HepG2 (cell line): ENCODE data around the gene FNDC3B. TPM values are rescaled to one million over a fixed set of nuclear protein-coding genes. Genes with fewer than 3 reads are reported as not detected.
"Not testable (repeated sequence)": the region's sequence is repeated elsewhere in the genome, so short reads cannot be mapped to it uniquely, and the experiment has no call there.

Experiments used
- ATAC-seq: fragments of 200-7000 bp; cut with Tn5 transposase; 3 replicates; pipeline ENCODE4 v1.9.1; 2020; ENCODE audit warnings: mild to moderate bottlenecking, moderate library complexity
- BruUV-seq: library from RNA; stranded (reverse); fragments of 400-500 nt; replicated peaks from 2 replicates; lab custom pipeline; 2021; lab: Mats Ljungman, UMichigan
- CTCF ChIA-PET: fragments of 300-600 bp; formaldehyde crosslinking; extraction: SDS; loops from one replicate; lab custom pipeline; 2021; ENCODE audit warnings: low total read pairs, inconsistent platforms, low intra/inter-chr PET ratio; lab: Yijun Ruan, JAX
- POLR2A ChIA-PET: fragments of 350-600 bp; sonication (Branson Sonifier 250); formaldehyde crosslinking; loops from one replicate; lab custom pipeline; 2020; ENCODE audit warnings: antibody characterized with exemption, inconsistent platforms; lab: Yijun Ruan, JAX
- DNase-seq: peaks from one replicate; pipeline ENCODE4 v3.0.0-alpha.2; 2015; ENCODE audit warnings: low spot score
- FAIRE-seq: peaks from 3 replicates; lab custom pipeline; 2011; peaks lifted over from hg19 to GRCh38; lab: Jason Lieb, UNC
- H2AFZ ChIP-seq: one replicate; pipeline ENCODE4 v1.6.1; 2011; ENCODE audit warnings: low read length, inconsistent platforms
- H3K27ac ChIP-seq: fragments of 300-600 bp; 3 replicates; pipeline ENCODE4 v1.8.0; 2011; ENCODE audit warnings: mixed run types, mild to moderate bottlenecking, mixed read lengths, low read length, inconsistent platforms; ENCODE audit not compliant: insufficient read depth; ENCODE audit errors: extremely low read length
- H3K27me3 ChIP-seq, 2 experiments: fragments of 200-600 bp in 1 of 2; 2 replicates in 1 of 2; 3 replicates in 1 of 2; pipeline versions ENCODE4 v1.6.0 to v1.8.0; 2011; ENCODE audit warnings: low read length in 2 of 2, mild to moderate bottlenecking in 2 of 2, moderate library complexity in 2 of 2, inconsistent platforms in 1 of 2; ENCODE audit not compliant: insufficient read depth in 2 of 2, control insufficient read depth in 1 of 2
- H3K36me3 ChIP-seq, 2 experiments: fragments of 200-600 bp in 1 of 2; replicated peaks in 1 of 2; 2 replicates in 1 of 2; 3 replicates in 1 of 2; pipeline versions ENCODE4 v1.5.1 to v1.8.0; 2011; ENCODE audit warnings: low read length in 2 of 2, inconsistent platforms in 1 of 2; ENCODE audit not compliant: insufficient read depth in 2 of 2, control insufficient read depth in 1 of 2
- H3K4me1 ChIP-seq: 2 replicates; pipeline ENCODE4 v1.5.1; 2012; ENCODE audit warnings: low read length, inconsistent platforms; ENCODE audit not compliant: insufficient read depth
- H3K4me2 ChIP-seq: 2 replicates; pipeline ENCODE4 v1.6.0; 2011; ENCODE audit warnings: low read depth, low read length, inconsistent platforms
- H3K4me3 ChIP-seq, 3 experiments: fragments of 200-600 bp in 1 of 3; sonication (generic), shearing (Covaris generic) in 1 of 3; replicated peaks in 1 of 3; 2 replicates each; pipeline ENCODE4 v1.5.1; 2011 to 2016; ENCODE audit warnings: low read length in 3 of 3, inconsistent platforms in 2 of 3, low read depth in 2 of 3, mild to moderate bottlenecking in 2 of 3, control low read depth in 1 of 3, mixed read lengths in 1 of 3; ENCODE audit not compliant: insufficient read depth in 1 of 3
- H3K79me2 ChIP-seq: one replicate; pipeline ENCODE4 v1.6.1; 2011; ENCODE audit warnings: low read length, inconsistent platforms; ENCODE audit not compliant: insufficient read depth
- H3K9ac ChIP-seq: 2 replicates; pipeline ENCODE4 v1.6.0; 2011; ENCODE audit warnings: mild to moderate bottlenecking, low read depth, low read length, inconsistent platforms; ENCODE audit not compliant: insufficient read depth
- H3K9me3 ChIP-seq: 2 replicates; pipeline ENCODE4 v1.5.1; 2012; ENCODE audit warnings: mild to moderate bottlenecking, low read length
- H4K20me1 ChIP-seq: 2 replicates; pipeline ENCODE4 v1.6.0; 2011; ENCODE audit warnings: inconsistent platforms, mild to moderate bottlenecking, low read length, moderate library complexity; ENCODE audit not compliant: insufficient read depth
- CEBPZ ChIP-seq: IDR thresholded peaks from 2 replicates; pipeline ENCODE4 v1.6.1; 2012; ENCODE audit warnings: low read length, improper control_type of control experiment
- CERS6 ChIP-seq: sonication (generic); formaldehyde crosslinking; IDR thresholded peaks from 2 replicates; pipeline ENCODE4 v1.5.0; 2020; ENCODE audit warnings: missing genetic modification reagents
- MXD1 ChIP-seq: sonication (generic); formaldehyde crosslinking; IDR thresholded peaks from 2 replicates; pipeline ENCODE4 v1.4.0; 2020; ENCODE audit warnings: mild to moderate bottlenecking, missing genetic modification reagents
- RBM22 ChIP-seq: fragments of 200-400 bp; formaldehyde crosslinking; optimal IDR thresholded peaks from 2 replicates; pipeline ENCODE3; 2017; ENCODE audit warnings: mild to moderate bottlenecking, low read length, moderate library complexity
- ZFP36 ChIP-seq: fragments of 150-350 bp; IDR thresholded peaks from 2 replicates; pipeline ENCODE4 v1.6.1; 2018; ENCODE audit warnings: borderline replicate concordance, low read length, low read depth; ENCODE audit not compliant: partially characterized antibody
- ZFX ChIP-seq: sonication (generic); formaldehyde crosslinking; IDR thresholded peaks from 2 replicates; pipeline ENCODE4 v1.4.0; 2020; ENCODE audit warnings: mild to moderate bottlenecking, low read depth, missing genetic modification reagents, moderate library complexity
- ZNF280B ChIP-seq: sonication (generic); formaldehyde crosslinking; IDR thresholded peaks from 2 replicates; pipeline ENCODE4 v1.5.0; 2020; ENCODE audit warnings: missing genetic modification reagents, mild to moderate bottlenecking, borderline replicate concordance
- WGBS: methylation state at CpG from one replicate; pipeline ENCODE4 v1.1.6; 2017; ENCODE audit warnings: low lambda C conversion rate; 5-methylcytosine and 5-hydroxymethylcytosine counted together
- in situ Hi-C: cut with HindIII; loops from 2 replicates; pipeline ENCODE4 v1.10.0; 2017; ENCODE audit warnings: low pct_unique_long_range_greater_than_20kb; ENCODE audit not compliant: extremely low pct_ligation_motif_present
- intact Hi-C: fragments of 100-400 bp; cut with micrococcal nuclease; formaldehyde crosslinking; loops from one replicate; pipeline ENCODE4 v1.10.0; 2022; ENCODE audit not compliant: unreplicated experiment
- polyA plus RNA-seq, 8 experiments: library from polyadenylated mRNA; depleted of rRNA in 3 of 8; stranded (reverse) in 7 of 8; unstranded in 1 of 8; fragments of >200 nt; fragmentation: Illumina TruSeq in 4 of 8; extraction: Trizol in 4 of 8; gene quantifications; 2 replicates each; pipeline versions ENCODE4 v1.2.1 to v1.2.3, GENCODE V29; 2011 to 2016; ENCODE audit warnings: low read depth in 4 of 8, missing spikeins in 1 of 8, mixed read lengths in 1 of 8; ENCODE audit not compliant: insufficient read depth in 1 of 8
- total RNA-seq, 5 experiments: library from RNA; depleted of rRNA; stranded (reverse); fragments of >200 nt; fragmentation: Illumina TruSeq; extraction: Trizol; gene quantifications; 2 replicates each; pipeline ENCODE4 v1.2.3, GENCODE V29; 2016; ENCODE audit warnings: low read depth in 1 of 5

FNDC3B gene
- total and polyA plus RNA-seq, 2 of the 13 experiments (the other 11 are each of a cell fraction or from before 2014, with no cell fraction given), result 74.8 to 103 TPM

- TF ChIP-seq CERS6, result no peak
- no peak for TF ChIP-seq MXD1 (CRISPR knock-in tag)
- TF ChIP-seq CEBPZ, result no peak
- TF ChIP-seq, all 625 proteins: peak for 0
Measured at GRCh38 chr3:172241405-172241804, 202.0 kb downstream of the FNDC3B start (continued).

- H3K4me3 ChIP-seq, POLR2A ChIA-PET, CTCF ChIA-PET, H3K9me3 ChIP-seq, H3K4me1 ChIP-seq, H3K27ac ChIP-seq, intact Hi-C loops, BruUV-seq, H3K4me2 ChIP-seq, H3K27me3 ChIP-seq, H3K9ac ChIP-seq, FAIRE-seq, H2AFZ ChIP-seq, DNase-seq, in situ Hi-C loops: not testable (repeated sequence)
- Histone ChIP-seq H3K36me3 (peaks cover 29 to 70% of the 10 kb centered on the region in 2 experiments), H3K79me2 (peaks cover 91% of the 10 kb centered on the region), H4K20me1 (peaks cover 93% of the 10 kb centered on the region)
- WGBS, result 98% methylated on average over 3 of the region's 3 CpGs
- peak; percentile 15 for ATAC-seq
- TF ChIP-seq ZFP36, result peak; percentile 23
- 0 out of 2 replicates have a peak, but pooled peaks have one; percentile 17 for TF ChIP-seq ZFX (CRISPR knock-in tag)
- TF ChIP-seq ZNF280B (CRISPR knock-in tag), result peak; percentile 78; the same call in 1 of the 2 replicates
- TF ChIP-seq RBM22, result peak; percentile 0
Measured at GRCh38 chr3:172242471-172242870, 203.1 kb downstream of the FNDC3B start.
